Measurements from ENCODE around the gene TIMP2. TPM values are rescaled to one million over a fixed set of nuclear protein-coding genes. Genes with fewer than 3 reads are reported as not detected.

Gene TIMP2
- total and polyA plus RNA-seq, 2 donors (not counting 3 experiments of a cell fraction or from before 2014, with no cell fraction given) = 138 to 318 TPM

GRCh38 chr17:78905541-78905940, 19.6 kb downstream of the TIMP2 start:
- dilution Hi-C loops (cut with MboI; ENCODE audit: extremely low pct_ligation_motif_present, low sequenced_read_pairs) (no loop called here), intact Hi-C loops (cut with micrococcal nuclease) (no loop called here)
- POLR2A ChIA-PET = no interaction called here
- no peak overlapping the region for H2AFZ ChIP-seq (ENCODE audit: low read depth, low read length)
- no peak for TF ChIP-seq MYC (IDR thresholded peaks at IDR 0.05; ENCODE audit: low read depth, low read length)
- no peak for TF ChIP-seq POLR2AphosphoS5 (IDR thresholded peaks at IDR 0.05; ENCODE audit: insufficient read depth, low read depth, low read length)
- no peak for TF ChIP-seq CTCF (IDR thresholded peaks at IDR 0.05; ENCODE audit: extremely low read depth in 1 of 2, insufficient read depth in 1 of 2, low read depth in 1 of 2, low read length in 2 of 2)
- no peak for TF ChIP-seq FOS (IDR thresholded peaks at IDR 0.05; ENCODE audit: borderline replicate concordance, insufficient read depth, low read length)
- TF ChIP-seq POLR2A (IDR thresholded peaks at IDR 0.05; ENCODE audit: low read depth, low read length) = no peak
- TF ChIP-seq GATA2 (IDR thresholded peaks at IDR 0.05; ENCODE audit: insufficient read depth, insufficient read length, low read depth, low read length) = no peak
- no peak for TF ChIP-seq MAX (IDR thresholded peaks at IDR 0.05; ENCODE audit: insufficient read depth, insufficient read length)
- no peak for TF ChIP-seq JUN (IDR thresholded peaks at IDR 0.05; ENCODE audit: borderline replicate concordance, insufficient read depth, insufficient read length, low read depth)
- no peak for TF ChIP-seq EZH2 (IDR thresholded peaks at IDR 0.05; ENCODE audit: borderline replicate concordance, low read depth, low read length, severe bottlenecking)
- H3K4me2 ChIP-seq (ENCODE audit: insufficient read depth, low read length) = no peak overlapping the region
- H3K79me2 ChIP-seq (ENCODE audit: control insufficient read depth, insufficient read depth, low read length) = peaks cover 22% of the 10 kb centered on the region
- BruUV-seq (replicated peaks) = no TSS peak
- peaks cover 6 to 18% of the 10 kb centered on the region in 2 experiments for H3K36me3 ChIP-seq (ENCODE audit: control insufficient read depth in 2 of 2, extremely low read depth in 1 of 2, insufficient read depth in 2 of 2, low read length in 2 of 2)
- no peak overlapping the region for H3K4me3 ChIP-seq (replicated peaks in 1 of 3; ENCODE audit: insufficient read depth in 1 of 3, low read depth in 1 of 3, low read length in 3 of 3)
- H3K27ac ChIP-seq (ENCODE audit: insufficient read depth, low read depth, low read length) = no peak overlapping the region
- CTCF ChIA-PET = interaction anchor here (3.1 kb wide), 1 partner anchor 66 kb away, joined by 12 read pairs; no protein-coding TSS in a partner anchor
- H4K20me1 ChIP-seq (replicated peaks; ENCODE audit: control insufficient read depth, extremely low read depth, insufficient read depth, low read length) = no peaks in the 10 kb centered on the region
- H3K9me3 ChIP-seq (replicated peaks; ENCODE audit: control insufficient read depth, insufficient read depth, low read length) = no peaks in the 10 kb centered on the region
- no peaks in the 10 kb centered on the region for H3K27me3 ChIP-seq (ENCODE audit: control insufficient read depth in 2 of 2, insufficient read depth in 2 of 2, low read length in 2 of 2)
- DNase-seq (ENCODE audit: low read depth, low spot score) (no peak), FAIRE-seq (no peak)
- H3K9ac ChIP-seq (replicated peaks; ENCODE audit: extremely low read depth, insufficient read depth, low read length) = no peak overlapping the region
- no peaks in the 10 kb centered on the region for H3K4me1 ChIP-seq (ENCODE audit: control insufficient read depth, extremely low read depth, insufficient read depth, low read length)
- no peaks in the 10 kb centered on the region for H3K9me1 ChIP-seq (replicated peaks; ENCODE audit: control insufficient read depth, extremely low read depth, insufficient read depth, low read length)
